Immature natural killer cell (primary cell): Measurements from ENCODE around the gene JARID2. TPM values are rescaled to one million over a fixed set of nuclear protein-coding genes. Genes with fewer than 3 reads are reported as not detected.

Experiments used
- DNase-seq, 3 donors: peaks; one replicate each; pipeline ENCODE4 v3.0.0; 2022; ENCODE audit warnings: mixed read lengths in 1 of 3
- H3K27ac Mint-ChIP-seq, 6 donors: one replicate each; pipeline ENCODE4 v1.8.0; 2020; ENCODE audit warnings: mixed read lengths in 6 of 6, mild to moderate bottlenecking in 5 of 6, inconsistent platforms in 4 of 6, moderate library complexity in 3 of 6
- H3K27me3 Mint-ChIP-seq, 3 donors: one replicate each; pipeline ENCODE4 v1.8.0; 2020 to 2021; ENCODE audit warnings: low read depth in 3 of 3, mild to moderate bottlenecking in 3 of 3, mixed read lengths in 3 of 3, moderate library complexity in 3 of 3, inconsistent platforms in 1 of 3
- H3K36me3 Mint-ChIP-seq, 3 donors: one replicate each; pipeline ENCODE4 v1.8.0; 2020; ENCODE audit warnings: mixed read lengths in 3 of 3, inconsistent platforms in 2 of 3, mild to moderate bottlenecking in 2 of 3
- H3K4me1 Mint-ChIP-seq, 2 donors: one replicate each; pipeline ENCODE4 v1.8.0; 2020; ENCODE audit warnings: inconsistent platforms in 2 of 2, mild to moderate bottlenecking in 2 of 2, mixed read lengths in 2 of 2, moderate library complexity in 1 of 2
- H3K4me3 Mint-ChIP-seq, 5 donors: one replicate each; pipeline ENCODE4 v1.8.0; 2020; ENCODE audit warnings: mild to moderate bottlenecking in 5 of 5, mixed read lengths in 5 of 5, inconsistent platforms in 3 of 5, moderate library complexity in 3 of 5
- H3K9me3 Mint-ChIP-seq, 6 donors: one replicate each; pipeline ENCODE4 v1.8.0; 2020; ENCODE audit warnings: mild to moderate bottlenecking in 6 of 6, mixed read lengths in 6 of 6, inconsistent platforms in 4 of 6, moderate library complexity in 3 of 6
- polyA plus RNA-seq, 3 donors: library from polyadenylated mRNA; unstranded; fragments of 300-500 nt; fragmentation: Illumina TruSeq; gene quantifications; one replicate each; pipeline ENCODE4 v1.2.3, GENCODE V29; 2021

The JARID2 gene
- polyA plus RNA-seq, 3 donors from 2014 or later, result 4.3 to 26.1 (median 7.8) TPM

DNA sequence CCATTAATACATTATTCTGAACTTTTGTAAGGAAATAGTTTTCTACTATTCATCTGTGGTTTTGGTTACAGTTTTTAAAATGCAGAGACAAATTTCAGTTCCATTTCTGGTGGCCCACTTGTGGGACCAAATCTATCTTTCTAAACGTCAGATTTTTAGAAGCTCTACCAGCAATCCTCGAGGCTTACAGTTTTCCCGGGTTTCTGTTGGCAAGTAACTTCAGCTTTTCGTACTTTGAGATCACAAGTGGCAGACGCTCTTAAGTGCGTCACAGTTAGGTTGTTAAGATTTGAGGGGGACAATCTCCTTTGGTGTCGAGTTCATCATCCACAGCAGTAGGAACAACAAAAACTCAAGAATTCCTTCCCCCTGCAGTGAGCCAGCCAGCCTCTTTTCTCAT lies 60.0 kb downstream of the JARID2 start:
- H3K9me3 Mint-ChIP-seq, result no peaks in the 10 kb centered on the region
- H3K4me1 Mint-ChIP-seq, result peaks cover 80 to 92% of the 10 kb centered on the region in 2 donors
- H3K27ac Mint-ChIP-seq, result peak overlapping the region; percentile 91 to 96 (median 94)
- H3K36me3 Mint-ChIP-seq, result peaks cover 0 to 3% (median 0%) of the 10 kb centered on the region in 3 donors
- H3K27me3 Mint-ChIP-seq, result peaks cover 0 to 9% (median 9%) of the 10 kb centered on the region in 3 donors
- DNase-seq, result peak; percentile 30 to 39 (median 35)
- peak overlapping the region; percentile 71 to 85 (median 77) for H3K4me3 Mint-ChIP-seq

DNA sequence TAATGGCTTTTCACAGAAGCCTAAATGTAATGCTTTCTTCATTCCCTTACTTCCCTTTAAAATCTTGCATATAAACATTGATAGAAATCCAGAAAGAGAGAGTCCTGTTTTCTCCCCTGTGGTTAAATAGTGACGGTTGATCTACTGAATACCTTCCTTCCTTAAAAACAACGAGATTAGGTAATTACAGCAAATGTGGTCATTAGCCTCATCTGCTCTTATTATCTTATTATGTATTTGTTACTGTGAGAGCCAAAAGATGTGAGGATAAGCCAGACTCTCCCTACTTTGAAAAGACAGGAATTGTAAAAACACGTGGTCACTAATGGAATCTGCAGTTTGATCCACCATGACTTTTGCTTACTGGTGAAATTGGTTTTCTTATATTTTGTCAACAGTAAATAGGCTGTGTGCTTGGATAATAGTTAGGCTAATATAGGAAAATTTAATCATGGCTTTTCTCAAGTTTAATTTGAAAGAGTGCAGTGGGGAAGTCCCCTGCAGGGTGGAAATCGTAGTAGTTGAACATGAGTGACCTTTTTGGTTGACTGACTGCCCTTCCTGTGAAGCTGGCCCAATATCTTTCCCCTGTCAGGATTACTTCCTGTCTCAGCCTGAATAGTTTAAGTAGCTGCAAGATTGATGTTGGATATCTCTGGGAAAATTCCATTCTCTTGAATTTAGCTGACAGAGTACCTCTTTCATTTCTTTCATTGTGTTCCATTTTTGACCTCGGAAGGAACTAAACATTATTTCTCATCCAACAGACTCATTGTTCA lies 62.8 kb downstream of the JARID2 start:
- H3K4me3 Mint-ChIP-seq, result peak overlapping the region; percentile 7 to 52 (median 11)
- H3K36me3 Mint-ChIP-seq, result peaks cover 0 to 3% (median 0%) of the 10 kb centered on the region in 3 donors
- DNase-seq, result no peak
- H3K27me3 Mint-ChIP-seq, result peaks cover 0 to 9% (median 9%) of the 10 kb centered on the region in 3 donors
- peak overlapping the region; percentile 10 to 83 (median 73) for H3K27ac Mint-ChIP-seq
- H3K9me3 Mint-ChIP-seq, result no peaks in the 10 kb centered on the region
- peaks cover 75 to 89% of the 10 kb centered on the region in 2 donors for H3K4me1 Mint-ChIP-seq

- Mint-ChIP-seq H3K9me3 (no peaks in the 10 kb centered on the region), H3K36me3 (peaks cover 0 to 3% (median 0%) of the 10 kb centered on the region in 3 donors), H3K4me3 (no peak overlapping the region), H3K27me3 (peaks cover 0 to 6% (median 6%) of the 10 kb centered on the region in 3 donors), H3K27ac (peak overlapping the region in 3 of 6 donors; percentile 56 to 74 (median 73)), H3K4me1 (peaks cover 76 to 89% of the 10 kb centered on the region in 2 donors)
- DNase-seq, result no peak
These were observed 63.9 kb downstream of the JARID2 start for GRCh38 chr6:15309611-15310283.

DNA sequence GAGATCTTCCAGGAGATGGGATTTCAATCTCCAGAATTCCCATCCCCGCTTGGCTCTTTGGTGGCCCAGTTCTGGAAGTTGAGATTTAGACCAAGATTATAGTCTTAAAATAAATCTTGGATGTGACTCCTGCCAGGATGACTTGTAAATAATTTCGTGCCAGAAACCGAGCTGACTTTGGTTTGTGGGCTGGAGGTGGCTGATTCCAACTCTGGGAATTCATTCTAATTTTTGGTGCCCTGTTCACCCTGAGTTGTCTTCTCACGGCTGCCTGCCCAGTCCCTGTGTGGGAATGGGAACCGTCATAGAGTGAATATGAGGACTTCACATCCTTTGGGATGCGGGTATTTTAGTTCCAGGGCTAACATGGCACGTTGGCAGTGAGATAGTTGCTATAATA lies 64.8 kb downstream of the JARID2 start:
- no peaks in the 10 kb centered on the region for H3K9me3 Mint-ChIP-seq
- peaks cover 0 to 4% (median 3%) of the 10 kb centered on the region in 3 donors for H3K27me3 Mint-ChIP-seq
- H3K4me3 Mint-ChIP-seq, result no peak overlapping the region
- H3K27ac Mint-ChIP-seq, result no peak overlapping the region
- H3K36me3 Mint-ChIP-seq, result peaks cover 0 to 3% (median 0%) of the 10 kb centered on the region in 3 donors
- no peak for DNase-seq
- H3K4me1 Mint-ChIP-seq, result peaks cover 72 to 89% of the 10 kb centered on the region in 2 donors

DNA sequence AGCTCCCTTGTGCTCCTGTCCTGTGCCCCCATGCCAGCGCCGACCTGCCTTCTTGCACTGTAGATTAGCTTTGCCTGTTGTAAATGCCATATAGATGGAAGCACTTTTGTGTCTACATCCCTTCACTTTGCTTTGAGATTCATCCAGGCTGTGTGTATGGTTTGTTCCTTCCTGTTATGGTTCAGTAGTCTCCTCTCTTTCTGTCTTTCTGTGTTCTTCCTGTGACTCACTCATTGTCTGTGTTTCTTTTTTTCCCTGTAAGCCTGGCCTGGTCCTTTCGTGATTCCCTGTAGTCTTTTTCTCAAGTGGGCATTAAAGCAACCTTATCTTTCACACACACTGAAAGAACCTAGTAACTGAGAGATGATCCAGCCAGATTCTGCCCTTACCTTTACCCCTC lies 66.6 kb downstream of the JARID2 start:
- H3K27ac Mint-ChIP-seq, result peak overlapping the region; percentile 0 to 72 (median 59)
- no peaks in the 10 kb centered on the region for H3K9me3 Mint-ChIP-seq
- H3K4me3 Mint-ChIP-seq, result peak overlapping the region in 1 of 5 donors; percentile 18

DNA sequence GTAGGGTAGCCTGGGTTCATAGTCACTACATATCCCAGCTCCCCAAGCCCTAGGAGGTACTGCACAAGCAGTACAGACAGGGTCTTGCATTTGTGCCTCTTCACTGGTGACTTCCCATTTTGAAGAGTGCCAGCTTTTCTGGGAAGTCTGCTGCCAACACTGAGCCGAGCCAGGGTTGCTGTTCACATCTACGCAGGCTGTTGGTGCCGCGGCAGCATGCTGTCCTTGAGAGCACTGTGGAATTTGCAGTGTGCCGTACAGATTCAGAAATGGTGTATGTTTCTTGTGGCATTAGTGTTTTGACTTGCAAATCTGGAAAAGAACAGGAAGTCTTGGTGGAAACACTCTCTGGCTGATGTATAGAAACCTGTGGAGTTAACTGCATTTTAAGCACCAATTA lies 67.5 kb downstream of the JARID2 start:
- Mint-ChIP-seq H3K27ac (peak overlapping the region; percentile 30 to 84 (median 72)), H3K4me1 (peaks cover 80 to 93% of the 10 kb centered on the region in 2 donors), H3K27me3 (peaks cover 0 to 5% (median 1%) of the 10 kb centered on the region in 3 donors), H3K4me3 (peak overlapping the region in 4 of 5 donors; percentile 15 to 33 (median 28)), H3K9me3 (no peaks in the 10 kb centered on the region), H3K36me3 (peaks cover 0 to 3% (median 0%) of the 10 kb centered on the region in 3 donors)
- no peak for DNase-seq

More for the DNA sequence above, 66.6 kb downstream of the JARID2 start:
- DNase-seq, result no peak
- peaks cover 80 to 93% of the 10 kb centered on the region in 2 donors for H3K4me1 Mint-ChIP-seq
- peaks cover 0 to 3% (median 0%) of the 10 kb centered on the region in 3 donors for H3K36me3 Mint-ChIP-seq
- H3K27me3 Mint-ChIP-seq, result peaks cover 0 to 5% (median 2%) of the 10 kb centered on the region in 3 donors

- H3K27ac Mint-ChIP-seq, result peak overlapping the region in 3 of 6 donors; percentile 33 to 72 (median 57)
These were observed 70.9 kb downstream of the JARID2 start for GRCh38 chr6:15316754-15317153.

GRCh38 chr6:15317251-15317650 lies 71.4 kb downstream of the JARID2 start:
- H3K36me3 Mint-ChIP-seq, result no peaks in the 10 kb centered on the region
- H3K27me3 Mint-ChIP-seq, result peaks cover 0 to 2% (median 0%) of the 10 kb centered on the region in 3 donors
- H3K4me3 Mint-ChIP-seq, result no peak overlapping the region
- no peak for DNase-seq
- peak overlapping the region in 1 of 6 donors; percentile 57 for H3K27ac Mint-ChIP-seq
- no peaks in the 10 kb centered on the region for H3K9me3 Mint-ChIP-seq
- peaks cover 87 to 98% of the 10 kb centered on the region in 2 donors for H3K4me1 Mint-ChIP-seq

More at GRCh38 chr6:15316754-15317153, 70.9 kb downstream of the JARID2 start:
- Mint-ChIP-seq H3K36me3 (no peaks in the 10 kb centered on the region), H3K9me3 (no peaks in the 10 kb centered on the region), H3K4me3 (no peak overlapping the region), H3K4me1 (peaks cover 87 to 96% of the 10 kb centered on the region in 2 donors), H3K27me3 (peaks cover 0 to 2% (median 0%) of the 10 kb centered on the region in 3 donors)
- DNase-seq, result no peak

GRCh38 chr6:15317934-15318902 lies 72.3 kb downstream of the JARID2 start:
- no peaks in the 10 kb centered on the region for H3K36me3 Mint-ChIP-seq
- H3K4me3 Mint-ChIP-seq, result peak overlapping the region in 1 of 5 donors; percentile 15
- H3K9me3 Mint-ChIP-seq, result no peaks in the 10 kb centered on the region
- DNase-seq, result no peak
- H3K4me1 Mint-ChIP-seq, result peaks cover 86 to 98% of the 10 kb centered on the region in 2 donors
- peak overlapping the region; percentile 7 to 76 (median 60) for H3K27ac Mint-ChIP-seq
- peaks cover 0 to 2% (median 0%) of the 10 kb centered on the region in 3 donors for H3K27me3 Mint-ChIP-seq

DNA sequence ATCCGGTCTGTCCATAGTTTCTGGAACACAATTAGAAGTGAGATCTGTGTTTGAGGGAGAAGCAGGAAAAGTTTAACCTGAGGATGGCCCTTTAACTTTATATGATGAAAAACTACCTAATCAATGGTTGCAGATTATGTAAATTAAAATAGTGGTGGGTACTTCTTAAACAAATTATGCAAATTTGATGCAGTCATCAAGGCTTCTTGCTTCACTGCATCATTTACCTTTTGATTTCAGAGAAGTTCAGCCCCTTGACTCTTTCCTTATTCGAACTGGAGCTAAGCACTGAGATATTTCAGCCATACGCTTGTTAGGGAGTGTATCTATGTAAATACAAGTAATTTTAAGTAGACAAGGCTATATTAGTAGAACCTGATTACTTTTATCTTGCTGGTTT lies 73.8 kb downstream of the JARID2 start:
- H3K27me3 Mint-ChIP-seq, result peaks cover 0 to 2% (median 0%) of the 10 kb centered on the region in 3 donors
- no peak for DNase-seq
- H3K27ac Mint-ChIP-seq, result peak overlapping the region in 4 of 6 donors; percentile 33 to 66 (median 56)
- H3K4me3 Mint-ChIP-seq, result peak overlapping the region in 1 of 5 donors; percentile 29
- peaks cover 76 to 88% of the 10 kb centered on the region in 2 donors for H3K4me1 Mint-ChIP-seq
- no peaks in the 10 kb centered on the region for H3K9me3 Mint-ChIP-seq
- no peaks in the 10 kb centered on the region for H3K36me3 Mint-ChIP-seq

DNA sequence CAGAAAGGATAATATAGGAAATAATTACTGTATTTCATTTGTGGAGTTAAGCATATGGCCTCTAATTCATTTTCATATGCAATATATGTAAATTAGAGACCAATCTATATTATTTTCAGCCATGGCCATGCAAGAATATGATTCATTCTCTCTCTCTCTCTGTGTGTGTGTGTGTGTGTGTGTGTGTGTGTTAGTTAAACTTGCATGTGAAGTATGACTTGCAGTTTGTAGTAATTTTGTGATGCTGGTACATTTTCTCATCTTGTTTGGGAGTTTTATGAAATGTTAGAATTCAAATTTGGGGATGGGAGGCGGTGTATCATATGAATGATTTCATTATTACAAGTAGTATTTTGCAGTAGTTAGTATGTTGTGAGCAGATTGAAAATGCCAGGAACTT lies 74.8 kb downstream of the JARID2 start:
- H3K4me1 Mint-ChIP-seq, result peaks cover 78 to 87% of the 10 kb centered on the region in 2 donors
- H3K27ac Mint-ChIP-seq, result peak overlapping the region in 4 of 6 donors; percentile 5 to 38 (median 14)
- no peak for DNase-seq
- H3K4me3 Mint-ChIP-seq, result no peak overlapping the region
- no peaks in the 10 kb centered on the region for H3K36me3 Mint-ChIP-seq
- H3K27me3 Mint-ChIP-seq, result peaks cover 0 to 2% (median 0%) of the 10 kb centered on the region in 3 donors
- no peaks in the 10 kb centered on the region for H3K9me3 Mint-ChIP-seq

DNA sequence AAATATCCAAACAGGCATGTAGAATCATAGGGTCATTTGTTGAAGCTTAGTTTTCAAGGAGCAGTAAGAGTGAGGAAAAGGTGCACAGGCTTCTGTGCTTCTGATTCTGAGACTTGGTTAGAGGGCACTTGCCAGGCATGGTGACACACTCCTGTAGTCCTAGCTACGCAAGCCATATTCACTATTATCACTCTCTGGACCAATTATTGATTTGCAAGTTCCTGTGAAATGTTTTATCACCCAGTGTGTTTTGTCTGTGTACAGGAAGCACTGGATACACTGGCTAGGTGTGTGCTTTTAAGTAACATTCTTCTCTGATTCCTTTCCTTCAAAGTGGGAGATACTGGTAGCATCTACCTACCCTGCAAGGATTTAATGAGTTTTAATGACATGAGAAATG lies 76.3 kb downstream of the JARID2 start:
- peaks cover 0 to 3% (median 0%) of the 10 kb centered on the region in 3 donors for H3K27me3 Mint-ChIP-seq
- peak overlapping the region in 3 of 6 donors; percentile 10 to 57 (median 38) for H3K27ac Mint-ChIP-seq
- no peaks in the 10 kb centered on the region for H3K9me3 Mint-ChIP-seq
- no peaks in the 10 kb centered on the region for H3K36me3 Mint-ChIP-seq
- H3K4me1 Mint-ChIP-seq, result peaks cover 80 to 87% of the 10 kb centered on the region in 2 donors
- H3K4me3 Mint-ChIP-seq, result no peak overlapping the region
- DNase-seq, result no peak
